ENCODE measurements around the gene GHDC. TPM values are rescaled to one million over a fixed set of nuclear protein-coding genes. Genes with fewer than 3 reads are reported as not detected.
"Not testable (repeated sequence)": the region's sequence is repeated elsewhere in the genome, so short reads cannot be mapped to it uniquely, and the experiment has no call there.

The GHDC gene
- total RNA-seq, 1 experiment from 2014 or later: 3.7 TPM

- Histone ChIP-seq H3K4me1 (ENCODE audit: insufficient read depth, low read length, poor library complexity, severe bottlenecking) (no peaks in the 10 kb centered on the region), H3K27me3 (replicated peaks; ENCODE audit: insufficient read depth, low read depth, low read length, poor library complexity) (no peaks in the 10 kb centered on the region), H3K36me3 (ENCODE audit: insufficient read depth, low read length, poor library complexity, severe bottlenecking) (no peaks in the 10 kb centered on the region), H3K27ac (ENCODE audit: low read depth, low read length, poor library complexity, severe bottlenecking) (no peak overlapping the region), H3K9me3 (ENCODE audit: low read depth, low read length, poor library complexity, severe bottlenecking) (no peaks in the 10 kb centered on the region), H3K4me3 (ENCODE audit: low read depth, low read length, poor library complexity, severe bottlenecking) (no peak overlapping the region)
- no TSS peak for BruUV-seq (replicated peaks)
- intact Hi-C loops (cut with micrococcal nuclease; ENCODE audit: unreplicated experiment): no loop called here
- POLR2A ChIA-PET (ENCODE audit: low non-redundant PET): no interaction called here
- TF ChIP-seq CTCF (conservative IDR thresholded peaks at IDR 0.05; ENCODE audit: low read depth, low read length) (peak; percentile 62), EZH2 (IDR thresholded peaks at IDR 0.05; ENCODE audit: borderline replicate concordance, low read depth, low read length, poor library complexity, severe bottlenecking) (no peak)
- CTCF ChIA-PET: interaction anchor here (1.0 to 1.3 kb wide), 3 partner anchors 90 to 184 kb away, joined by 3 to 10 read pairs (median 4); no protein-coding TSS in a partner anchor
- peak; percentile 35 for DNase-seq (ENCODE audit: low spot score)
Observed at GRCh38 chr17:42221886-42222745, 27.8 kb upstream of the GHDC start.

- H3K27me3 ChIP-seq (replicated peaks; ENCODE audit: insufficient read depth, low read depth, low read length, poor library complexity); H3K36me3 ChIP-seq (ENCODE audit: insufficient read depth, low read length, poor library complexity, severe bottlenecking); intact Hi-C loops (cut with micrococcal nuclease; ENCODE audit: unreplicated experiment); H3K27ac ChIP-seq (ENCODE audit: low read depth, low read length, poor library complexity, severe bottlenecking); CTCF ChIA-PET; BruUV-seq (replicated peaks); DNase-seq (ENCODE audit: low spot score); H3K4me3 ChIP-seq (ENCODE audit: low read depth, low read length, poor library complexity, severe bottlenecking); H3K4me1 ChIP-seq (ENCODE audit: insufficient read depth, low read length, poor library complexity, severe bottlenecking); POLR2A ChIA-PET (ENCODE audit: low non-redundant PET); H3K9me3 ChIP-seq (ENCODE audit: low read depth, low read length, poor library complexity, severe bottlenecking): not testable (repeated sequence)
Observed at GRCh38 chr17:42219280-42219679, 25.0 kb upstream of the GHDC start.

GRCh38 chr17:42214156-42214555 is 19.9 kb upstream of the GHDC start:
- H3K9me3 ChIP-seq (ENCODE audit: low read depth, low read length, poor library complexity, severe bottlenecking): no peaks in the 10 kb centered on the region
- no TSS peak for BruUV-seq (replicated peaks)
- ChIA-PET CTCF (interaction anchor here (0.5 kb wide), 1 partner anchor 215 kb away, joined by 3 read pairs; no protein-coding TSS in a partner anchor), POLR2A (ENCODE audit: low non-redundant PET) (no interaction called here)
- H3K4me1 ChIP-seq (ENCODE audit: insufficient read depth, low read length, poor library complexity, severe bottlenecking): no peaks in the 10 kb centered on the region
- no peaks in the 10 kb centered on the region for H3K36me3 ChIP-seq (ENCODE audit: insufficient read depth, low read length, poor library complexity, severe bottlenecking)
- intact Hi-C loops (cut with micrococcal nuclease; ENCODE audit: unreplicated experiment): no loop called here
- no peak overlapping the region for H3K27ac ChIP-seq (ENCODE audit: low read depth, low read length, poor library complexity, severe bottlenecking)
- DNase-seq (ENCODE audit: low spot score): no peak
- H3K27me3 ChIP-seq (replicated peaks; ENCODE audit: insufficient read depth, low read depth, low read length, poor library complexity): no peaks in the 10 kb centered on the region
- no peak overlapping the region for H3K4me3 ChIP-seq (ENCODE audit: low read depth, low read length, poor library complexity, severe bottlenecking)
- TF ChIP-seq CTCF (conservative IDR thresholded peaks at IDR 0.05; ENCODE audit: low read depth, low read length): no peak
- no peak for TF ChIP-seq EZH2 (IDR thresholded peaks at IDR 0.05; ENCODE audit: borderline replicate concordance, low read depth, low read length, poor library complexity, severe bottlenecking)

- no peaks in the 10 kb centered on the region for H3K36me3 ChIP-seq (ENCODE audit: insufficient read depth, low read length, poor library complexity, severe bottlenecking)
- H3K4me3 ChIP-seq (ENCODE audit: low read depth, low read length, poor library complexity, severe bottlenecking): no peak overlapping the region
- TF ChIP-seq EZH2 (IDR thresholded peaks at IDR 0.05; ENCODE audit: borderline replicate concordance, low read depth, low read length, poor library complexity, severe bottlenecking) (no peak), CTCF (conservative IDR thresholded peaks at IDR 0.05; ENCODE audit: low read depth, low read length) (no peak)
- no TSS peak for BruUV-seq (replicated peaks)
- H3K27ac ChIP-seq (ENCODE audit: low read depth, low read length, poor library complexity, severe bottlenecking): no peak overlapping the region
- no peak for DNase-seq (ENCODE audit: low spot score)
- H3K27me3 ChIP-seq (replicated peaks; ENCODE audit: insufficient read depth, low read depth, low read length, poor library complexity): no peaks in the 10 kb centered on the region
- ChIA-PET POLR2A (ENCODE audit: low non-redundant PET) (no interaction called here), CTCF (no interaction called here)
- H3K4me1 ChIP-seq (ENCODE audit: insufficient read depth, low read length, poor library complexity, severe bottlenecking): no peaks in the 10 kb centered on the region
- H3K9me3 ChIP-seq (ENCODE audit: low read depth, low read length, poor library complexity, severe bottlenecking): no peaks in the 10 kb centered on the region
- intact Hi-C loops (cut with micrococcal nuclease; ENCODE audit: unreplicated experiment): no loop called here
Observed at GRCh38 chr17:42212382-42212781, 18.1 kb upstream of the GHDC start.

- CTCF ChIA-PET; H3K36me3 ChIP-seq (ENCODE audit: insufficient read depth, low read length, poor library complexity, severe bottlenecking); intact Hi-C loops (cut with micrococcal nuclease; ENCODE audit: unreplicated experiment); POLR2A ChIA-PET (ENCODE audit: low non-redundant PET); H3K27me3 ChIP-seq (replicated peaks; ENCODE audit: insufficient read depth, low read depth, low read length, poor library complexity); DNase-seq (ENCODE audit: low spot score); H3K4me1 ChIP-seq (ENCODE audit: insufficient read depth, low read length, poor library complexity, severe bottlenecking); H3K9me3 ChIP-seq (ENCODE audit: low read depth, low read length, poor library complexity, severe bottlenecking); BruUV-seq (replicated peaks); H3K4me3 ChIP-seq (ENCODE audit: low read depth, low read length, poor library complexity, severe bottlenecking); H3K27ac ChIP-seq (ENCODE audit: low read depth, low read length, poor library complexity, severe bottlenecking): not testable (repeated sequence)
Observed at GRCh38 chr17:42211921-42212341, 17.6 kb upstream of the GHDC start.
